Measurements from ENCODE around the gene NUP62. TPM values are rescaled to one million over a fixed set of nuclear protein-coding genes. Genes with fewer than 3 reads are reported as not detected.

Gene NUP62
- polyA plus RNA-seq, 1 experiment, result 12.4 TPM

DNA sequence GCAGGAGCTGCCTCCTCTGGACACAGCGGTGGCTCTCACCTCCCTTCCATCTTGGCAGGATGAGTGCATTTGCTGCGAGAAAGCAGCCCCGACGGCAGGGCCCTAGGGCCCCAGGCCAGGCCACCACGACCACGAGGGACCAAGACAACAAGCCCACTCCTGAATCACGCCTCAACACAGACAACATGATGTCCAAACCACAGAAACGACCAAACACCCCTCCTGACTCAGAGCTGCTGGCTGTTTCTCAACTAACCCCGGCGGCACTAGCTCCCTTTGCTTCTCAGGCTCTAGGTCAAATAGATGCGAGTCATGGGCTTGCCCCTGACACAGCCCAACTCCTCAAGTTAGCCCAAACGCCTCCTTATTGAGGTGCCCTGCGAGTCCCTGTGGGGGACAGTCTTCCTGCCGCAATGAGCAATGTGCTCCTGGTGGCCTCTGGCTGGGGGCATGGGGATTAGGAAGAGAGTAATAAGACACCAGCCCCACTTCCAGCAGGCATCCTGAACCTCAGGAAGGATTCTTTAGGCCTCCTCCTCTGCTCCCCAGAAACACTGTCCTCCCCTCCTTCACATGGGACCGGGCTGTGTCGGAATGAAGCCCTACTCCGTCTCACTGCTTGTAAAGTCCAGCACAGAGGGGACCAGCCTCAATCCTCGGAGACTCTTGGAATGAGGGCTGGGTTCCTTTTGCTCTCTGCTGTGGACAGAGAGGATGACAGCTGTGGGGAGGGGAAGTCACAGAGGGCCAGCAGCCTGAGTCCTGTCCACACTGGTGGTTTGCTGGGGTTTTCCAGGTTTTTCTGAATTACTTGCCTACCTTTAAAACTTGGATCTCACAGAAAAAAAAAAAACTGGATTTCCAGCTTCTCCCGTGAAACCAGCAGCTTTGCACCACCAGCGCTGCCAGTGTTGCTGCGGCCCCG, 7.2 kb downstream of the NUP62 start:
- DNase-seq (ENCODE audit: low read depth, low spot score), result peak; percentile 29
- ChIA-PET CTCF (no interaction called here), POLR2A (no interaction called here)
- H3K27ac ChIP-seq (ENCODE audit: low read depth, low read length), result peak overlapping the region; percentile 70
- no peaks in the 10 kb centered on the region for H3K27me3 ChIP-seq (ENCODE audit: control insufficient read depth, insufficient read depth, low read length)
- H3K9me3 ChIP-seq (ENCODE audit: control insufficient read depth, insufficient read depth, low read length), result no peaks in the 10 kb centered on the region; the same call in 1 of the 2 replicates
- no peak overlapping the region for H3K4me3 ChIP-seq (ENCODE audit: low read depth, low read length)
- TF ChIP-seq, protein P1, sequence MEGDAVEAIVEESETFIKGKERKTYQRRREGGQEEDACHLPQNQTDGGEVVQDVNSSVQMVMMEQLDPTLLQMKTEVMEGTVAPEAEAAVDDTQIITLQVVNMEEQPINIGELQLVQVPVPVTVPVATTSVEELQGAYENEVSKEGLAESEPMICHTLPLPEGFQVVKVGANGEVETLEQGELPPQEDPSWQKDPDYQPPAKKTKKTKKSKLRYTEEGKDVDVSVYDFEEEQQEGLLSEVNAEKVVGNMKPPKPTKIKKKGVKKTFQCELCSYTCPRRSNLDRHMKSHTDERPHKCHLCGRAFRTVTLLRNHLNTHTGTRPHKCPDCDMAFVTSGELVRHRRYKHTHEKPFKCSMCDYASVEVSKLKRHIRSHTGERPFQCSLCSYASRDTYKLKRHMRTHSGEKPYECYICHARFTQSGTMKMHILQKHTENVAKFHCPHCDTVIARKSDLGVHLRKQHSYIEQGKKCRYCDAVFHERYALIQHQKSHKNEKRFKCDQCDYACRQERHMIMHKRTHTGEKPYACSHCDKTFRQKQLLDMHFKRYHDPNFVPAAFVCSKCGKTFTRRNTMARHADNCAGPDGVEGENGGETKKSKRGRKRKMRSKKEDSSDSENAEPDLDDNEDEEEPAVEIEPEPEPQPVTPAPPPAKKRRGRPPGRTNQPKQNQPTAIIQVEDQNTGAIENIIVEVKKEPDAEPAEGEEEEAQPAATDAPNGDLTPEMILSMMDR (IDR thresholded peaks at IDR 0.05; ENCODE audit: low read depth, low read length), result no peak

- ChIA-PET CTCF (no interaction called here), POLR2A (no interaction called here)
- no peaks in the 10 kb centered on the region; the same call in 1 of the 2 replicates for H3K9me3 ChIP-seq (ENCODE audit: control insufficient read depth, insufficient read depth, low read length)
- H3K27me3 ChIP-seq (ENCODE audit: control insufficient read depth, insufficient read depth, low read length), result no peaks in the 10 kb centered on the region
- TF ChIP-seq, protein P1 (IDR thresholded peaks at IDR 0.05; ENCODE audit: low read depth, low read length), result no peak
- no peak overlapping the region for H3K27ac ChIP-seq (ENCODE audit: low read depth, low read length)
- no peak overlapping the region for H3K4me3 ChIP-seq (ENCODE audit: low read depth, low read length)
- DNase-seq (ENCODE audit: low read depth, low spot score), result no peak
Measured at GRCh38 chr19:49920624-49921363, 8.5 kb downstream of the NUP62 start.

DNA sequence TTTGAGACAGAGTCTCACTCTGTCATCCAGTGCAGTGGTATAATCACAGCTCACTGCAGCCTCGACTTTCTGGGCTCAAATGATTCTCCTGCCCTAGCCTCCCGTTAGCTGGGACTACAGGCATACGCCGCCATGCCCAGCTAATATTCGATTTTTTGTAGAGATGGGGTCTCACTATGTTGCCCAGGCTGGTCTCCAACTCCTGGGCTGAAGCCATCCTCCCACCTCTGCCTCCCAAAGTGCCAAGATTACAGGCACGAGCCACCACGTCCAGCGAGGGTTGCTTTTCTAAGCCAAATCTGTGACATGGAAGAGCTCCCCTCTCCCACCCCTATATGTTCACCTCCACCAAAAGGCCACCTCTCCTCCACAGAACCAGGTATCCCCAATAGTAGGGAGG, 11.2 kb downstream of the NUP62 start:
- CTCF ChIA-PET, result no interaction called here
- POLR2A ChIA-PET, result no interaction called here
- Histone ChIP-seq H3K9me3 (ENCODE audit: control insufficient read depth, insufficient read depth, low read length) (no peaks in the 10 kb centered on the region; the same call in 1 of the 2 replicates), H3K27me3 (ENCODE audit: control insufficient read depth, insufficient read depth, low read length) (no peaks in the 10 kb centered on the region), H3K4me3 (ENCODE audit: low read depth, low read length) (no peak overlapping the region), H3K27ac (ENCODE audit: low read depth, low read length) (no peak overlapping the region)
- TF ChIP-seq, protein P1 (IDR thresholded peaks at IDR 0.05; ENCODE audit: low read depth, low read length), result no peak
- no peak for DNase-seq (ENCODE audit: low read depth, low spot score)

DNA sequence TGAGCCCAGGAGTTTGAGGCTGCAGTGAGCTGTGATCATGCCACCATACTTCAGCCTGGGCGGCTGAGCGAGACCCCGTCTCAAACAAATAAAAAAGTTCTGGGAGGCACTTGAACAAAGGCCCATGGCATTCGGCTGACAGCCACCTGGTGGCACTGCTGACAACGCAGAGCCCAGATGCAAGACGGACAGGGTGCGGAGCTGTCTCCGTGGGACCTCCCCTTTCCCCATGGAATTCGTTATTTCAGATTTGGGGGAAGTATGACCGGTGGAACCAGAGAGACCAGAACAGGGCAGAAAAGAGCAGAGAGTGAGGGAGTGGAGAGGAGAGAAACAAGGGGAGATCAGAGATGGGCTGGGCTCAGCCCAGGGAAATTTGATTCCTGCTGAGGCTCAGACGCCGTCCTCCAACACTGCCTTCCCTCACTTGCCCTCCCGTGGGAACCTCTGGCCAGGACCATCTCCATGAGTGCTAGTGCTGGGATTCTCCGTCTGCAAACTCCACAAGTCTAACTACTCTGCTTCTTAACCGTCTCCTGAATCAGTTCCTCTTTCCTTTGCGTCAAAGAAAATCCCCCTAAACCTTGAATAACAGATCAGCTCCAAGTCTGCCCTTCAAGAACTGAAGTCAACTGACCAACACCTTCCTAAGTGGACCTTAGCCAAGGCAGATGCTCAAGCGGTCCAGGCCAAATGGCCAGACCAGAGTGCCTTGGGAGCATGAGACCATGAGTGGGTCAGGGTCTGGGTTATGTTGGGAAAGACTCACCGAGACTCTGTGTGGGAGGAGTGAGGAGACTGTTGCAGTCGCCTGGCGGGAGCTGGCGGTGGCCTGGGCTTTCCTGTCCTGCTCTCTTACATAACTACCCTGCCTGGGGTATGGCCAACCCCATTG, 12.2 kb downstream of the NUP62 start:
- POLR2A ChIA-PET, result no interaction called here
- no peak for DNase-seq (ENCODE audit: low read depth, low spot score)
- no peak overlapping the region for H3K4me3 ChIP-seq (ENCODE audit: low read depth, low read length)
- TF ChIP-seq, protein P1 (IDR thresholded peaks at IDR 0.05; ENCODE audit: low read depth, low read length), result no peak
- no peaks in the 10 kb centered on the region; the same call in 1 of the 2 replicates for H3K9me3 ChIP-seq (ENCODE audit: control insufficient read depth, insufficient read depth, low read length)
- CTCF ChIA-PET, result no interaction called here
- no peak overlapping the region for H3K27ac ChIP-seq (ENCODE audit: low read depth, low read length)
- H3K27me3 ChIP-seq (ENCODE audit: control insufficient read depth, insufficient read depth, low read length), result no peaks in the 10 kb centered on the region
